RWPE1 (cell line): ENCODE data around the gene DDX60.

Experiments used
- CTCF ChIA-PET: fragments of 350-600 bp; sonication (Branson Sonifier 250); formaldehyde crosslinking; extraction: SDS; loops from one replicate; lab custom pipeline; 2021; lab: Yijun Ruan, JAX
- POLR2A ChIA-PET: fragments of 400-600 bp; formaldehyde crosslinking; extraction: SDS; loops from one replicate; lab custom pipeline; 2020; ENCODE audit warnings: antibody characterized with exemption; ENCODE audit not compliant: low non-redundant PET; lab: Yijun Ruan, JAX
- DNase-seq: peaks from one replicate; pipeline ENCODE4 v3.0.0; 2012; ENCODE audit warnings: low spot score
- H3K27ac ChIP-seq: fragments of 450-650 bp; 2 replicates; pipeline ENCODE4 v1.5.1; 2017
- CTCF ChIP-seq: fragments of 450-650 bp; conservative IDR thresholded peaks from 2 replicates; pipeline ENCODE4 v1.5.1; 2017; ENCODE audit warnings: low read depth, mild to moderate bottlenecking

Gene DDX60

GRCh38 chr4:168318266-168318895, at the start of gene DDX60:
TSS of gene DDX60 (minus strand) at chr4:168318752. CDS start at chr4:168311259, 7,493 bp downstream.
- ChIA-PET POLR2A (interaction anchor here (0.7 kb wide), 1 partner anchor 162 kb away, joined by 4 read pairs; the partner anchor contains the start of gene DDX60L), CTCF (interaction anchor here (0.6 to 0.9 kb wide), 5 partner anchors 16 to 1248 kb away, joined by 3 to 5 read pairs (median 3); no protein-coding TSS in a partner anchor)
- peak within 1 kb of the TSS; percentile 89 for H3K27ac ChIP-seq
- peak; percentile 45 for TF ChIP-seq CTCF
- peak; percentile 69 for DNase-seq

GRCh38 chr4:168367065-168367464, 48.5 kb upstream of the DDX60 start:
- ChIA-PET CTCF (no interaction called here), POLR2A (no interaction called here)
- TF ChIP-seq CTCF, result no peak
- H3K27ac ChIP-seq, result no peak overlapping the region
- no peak for DNase-seq

- no peak overlapping the region for H3K27ac ChIP-seq
- TF ChIP-seq CTCF, result no peak
- no peak for DNase-seq
- POLR2A ChIA-PET, result no interaction called here
- CTCF ChIA-PET, result no interaction called here
These were observed 43.5 kb upstream of the DDX60 start for GRCh38 chr4:168362025-168362401.

GRCh38 chr4:168361365-168362024, 42.9 kb upstream of the DDX60 start:
- ChIA-PET POLR2A (no interaction called here), CTCF (interaction anchor here (0.6 kb wide), 1 partner anchor 349 kb away, joined by 3 read pairs; no protein-coding TSS in a partner anchor)
- no peak overlapping the region for H3K27ac ChIP-seq
- no peak for TF ChIP-seq CTCF
- no peak for DNase-seq

GRCh38 chr4:168360271-168360670, 41.7 kb upstream of the DDX60 start:
- DNase-seq, result no peak
- H3K27ac ChIP-seq, result no peak overlapping the region
- POLR2A ChIA-PET, result no interaction called here
- no peak for TF ChIP-seq CTCF
- CTCF ChIA-PET, result no interaction called here

- ChIA-PET CTCF (no interaction called here), POLR2A (no interaction called here)
- DNase-seq, result no peak
- no peak overlapping the region for H3K27ac ChIP-seq
- TF ChIP-seq CTCF, result no peak
These were observed 39.4 kb upstream of the DDX60 start for GRCh38 chr4:168357941-168358340.
